Smooth muscle cell (in vitro differentiated cells): ENCODE measurements around the gene IPO11. TPM values are rescaled to one million over a fixed set of nuclear protein-coding genes. Genes with fewer than 3 reads are reported as not detected.

Experiments used
- DNase-seq: peaks from one replicate; lab custom pipeline; 2025; ENCODE audit not compliant: unreplicated experiment; lab: John Stamatoyannopoulos, UW
- H2AFZ ChIP-seq: fragments of 200-600 bp; sonication (generic); 2 replicates; pipeline ENCODE4 v1.6.0; 2016; ENCODE audit warnings: antibody characterized with exemption, low read depth, mild to moderate bottlenecking
- H3F3A ChIP-seq: fragments of 200-600 bp; sonication (generic); 2 replicates; pipeline ENCODE4 v1.6.0; 2017; ENCODE audit warnings: antibody characterized with exemption, low read depth
- H3K27ac ChIP-seq: fragments of 200-600 bp; sonication (generic); 2 replicates; pipeline ENCODE4 v1.5.1; 2016; ENCODE audit warnings: low read depth, mild to moderate bottlenecking
- H3K27me3 ChIP-seq: fragments of 200-600 bp; sonication (generic); 2 replicates; pipeline ENCODE4 v1.6.1; 2016; ENCODE audit warnings: low read depth, mild to moderate bottlenecking
- H3K36me3 ChIP-seq: fragments of 200-600 bp; sonication (generic); 2 replicates; pipeline ENCODE4 v1.5.1; 2016; ENCODE audit warnings: low read depth
- H3K4me1 ChIP-seq: fragments of 200-600 bp; sonication (generic); 2 replicates; pipeline ENCODE4 v1.5.1; 2016; ENCODE audit warnings: low read depth
- H3K4me2 ChIP-seq: fragments of 200-600 bp; sonication (generic); 2 replicates; pipeline ENCODE4 v1.6.0; 2016; ENCODE audit warnings: mild to moderate bottlenecking
- H3K4me3 ChIP-seq: fragments of 200-600 bp; sonication (generic); 2 replicates; pipeline ENCODE4 v1.5.1; 2016; ENCODE audit warnings: mild to moderate bottlenecking
- H3K79me2 ChIP-seq: fragments of 200-600 bp; sonication (generic); 2 replicates; pipeline ENCODE4 v1.6.0; 2016; ENCODE audit warnings: low read depth, mild to moderate bottlenecking
- H3K9ac ChIP-seq: fragments of 200-600 bp; sonication (generic); 2 replicates; pipeline ENCODE4 v1.6.0; 2016; ENCODE audit warnings: low read depth
- H3K9me3 ChIP-seq: fragments of 200-600 bp; sonication (generic); replicated peaks from 2 replicates; pipeline ENCODE4 v1.5.1; 2016; ENCODE audit warnings: low read depth
- H4K20me1 ChIP-seq: fragments of 200-600 bp; sonication (generic); 2 replicates; pipeline ENCODE4 v1.6.0; 2016; ENCODE audit warnings: low read depth
- WGBS: methylation state at CpG from one replicate; pipeline ENCODE4 v1.1.7; 2016; ENCODE audit warnings: low lambda C conversion rate; 5-methylcytosine and 5-hydroxymethylcytosine counted together
- polyA plus RNA-seq: library from polyadenylated mRNA; unstranded; fragments of >200 nt; fragmentation: Nextera tagmentation; extraction: Ambion mirVana; gene quantifications from 2 replicates; pipeline ENCODE4 v1.2.1, GENCODE V29; 2016
- total RNA-seq: library from RNA; depleted of rRNA; stranded (reverse); fragments of >200 nt; gene quantifications from 2 replicates; pipeline ENCODE4 v1.2.3, GENCODE V29; 2014
- TF ChIP-seq, protein P1 (sequence below): fragments of 200-600 bp; sonication (generic); IDR thresholded peaks from 2 replicates; pipeline ENCODE4 v1.5.1; 2017; ENCODE audit warnings: borderline replicate concordance, mild to moderate bottlenecking, antibody characterized with exemption; ENCODE audit not compliant: insufficient read depth, poor library complexity, severe bottlenecking

IPO11 gene
- total and polyA plus RNA-seq, 2 experiments from 2014 or later, result 9.3 to 31.8 TPM

DNA sequence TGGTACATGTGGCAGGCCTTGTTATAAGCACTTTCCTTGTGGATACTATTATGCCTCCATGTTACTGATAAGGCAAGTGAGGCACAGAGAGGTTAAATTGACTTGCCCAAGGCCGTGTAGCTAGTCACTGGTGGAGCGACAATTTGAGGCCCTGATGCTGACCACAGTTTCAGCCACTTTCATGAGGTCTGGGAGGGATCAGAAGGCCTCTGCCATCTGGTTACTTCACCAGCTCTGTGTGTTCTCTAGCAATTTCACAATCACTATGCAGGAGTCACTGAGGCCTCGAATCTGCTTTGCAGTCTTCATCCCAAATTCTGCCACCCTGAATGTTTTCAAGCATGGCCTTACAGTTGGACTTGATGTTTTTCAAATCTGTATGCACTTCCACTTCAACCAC is 175.2 kb downstream of the IPO11 start:
- no peak for DNase-seq
- H3K4me3 ChIP-seq, result no peak overlapping the region
- peaks cover 5% of the 10 kb centered on the region for H3K36me3 ChIP-seq
- no peaks in the 10 kb centered on the region for H4K20me1 ChIP-seq
- H3K27me3 ChIP-seq, result no peaks in the 10 kb centered on the region
- TF ChIP-seq, protein P1, sequence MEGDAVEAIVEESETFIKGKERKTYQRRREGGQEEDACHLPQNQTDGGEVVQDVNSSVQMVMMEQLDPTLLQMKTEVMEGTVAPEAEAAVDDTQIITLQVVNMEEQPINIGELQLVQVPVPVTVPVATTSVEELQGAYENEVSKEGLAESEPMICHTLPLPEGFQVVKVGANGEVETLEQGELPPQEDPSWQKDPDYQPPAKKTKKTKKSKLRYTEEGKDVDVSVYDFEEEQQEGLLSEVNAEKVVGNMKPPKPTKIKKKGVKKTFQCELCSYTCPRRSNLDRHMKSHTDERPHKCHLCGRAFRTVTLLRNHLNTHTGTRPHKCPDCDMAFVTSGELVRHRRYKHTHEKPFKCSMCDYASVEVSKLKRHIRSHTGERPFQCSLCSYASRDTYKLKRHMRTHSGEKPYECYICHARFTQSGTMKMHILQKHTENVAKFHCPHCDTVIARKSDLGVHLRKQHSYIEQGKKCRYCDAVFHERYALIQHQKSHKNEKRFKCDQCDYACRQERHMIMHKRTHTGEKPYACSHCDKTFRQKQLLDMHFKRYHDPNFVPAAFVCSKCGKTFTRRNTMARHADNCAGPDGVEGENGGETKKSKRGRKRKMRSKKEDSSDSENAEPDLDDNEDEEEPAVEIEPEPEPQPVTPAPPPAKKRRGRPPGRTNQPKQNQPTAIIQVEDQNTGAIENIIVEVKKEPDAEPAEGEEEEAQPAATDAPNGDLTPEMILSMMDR, result no peak
- no peaks in the 10 kb centered on the region for H3F3A ChIP-seq
- H3K9ac ChIP-seq, result no peak overlapping the region
- no peaks in the 10 kb centered on the region for H3K79me2 ChIP-seq
- WGBS, result 34% methylated on average over 3 of the region's 3 CpGs
- H3K9me3 ChIP-seq, result no peaks in the 10 kb centered on the region
- H3K4me1 ChIP-seq, result no peaks in the 10 kb centered on the region
- H2AFZ ChIP-seq, result no peak overlapping the region
- H3K27ac ChIP-seq, result no peak overlapping the region
- H3K4me2 ChIP-seq, result no peak overlapping the region

DNA sequence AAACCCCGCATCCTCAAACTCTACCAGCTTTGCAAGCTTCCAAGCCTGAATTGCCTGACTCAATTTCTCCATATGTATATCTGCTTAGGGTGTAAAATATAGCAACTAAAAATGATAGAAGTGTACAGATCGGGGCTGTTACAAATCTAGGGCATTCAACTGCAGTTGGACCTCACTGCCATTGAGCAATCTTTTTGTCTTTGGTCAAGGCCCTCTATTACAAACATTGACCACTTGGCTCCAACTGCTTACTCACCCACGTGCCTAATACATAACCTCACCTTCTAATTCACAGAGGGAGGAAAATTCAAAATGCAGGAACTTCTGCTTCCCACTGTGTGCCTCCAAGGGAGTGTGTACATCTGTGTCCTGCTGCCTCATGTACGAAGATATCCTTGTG is 176.1 kb downstream of the IPO11 start:
- Histone ChIP-seq H2AFZ (no peak overlapping the region), H3K4me1 (no peaks in the 10 kb centered on the region), H3K27ac (no peak overlapping the region), H3K27me3 (no peaks in the 10 kb centered on the region), H3K4me2 (no peak overlapping the region), H3K9me3 (no peaks in the 10 kb centered on the region), H3K36me3 (peaks cover 5% of the 10 kb centered on the region), H3K9ac (no peak overlapping the region), H3F3A (no peaks in the 10 kb centered on the region), H3K79me2 (no peaks in the 10 kb centered on the region), H4K20me1 (no peaks in the 10 kb centered on the region), H3K4me3 (no peak overlapping the region)
- TF ChIP-seq, protein P1, result no peak
- no peak for DNase-seq
- 93% methylated on average over 4 of the region's 4 CpGs for WGBS

DNA sequence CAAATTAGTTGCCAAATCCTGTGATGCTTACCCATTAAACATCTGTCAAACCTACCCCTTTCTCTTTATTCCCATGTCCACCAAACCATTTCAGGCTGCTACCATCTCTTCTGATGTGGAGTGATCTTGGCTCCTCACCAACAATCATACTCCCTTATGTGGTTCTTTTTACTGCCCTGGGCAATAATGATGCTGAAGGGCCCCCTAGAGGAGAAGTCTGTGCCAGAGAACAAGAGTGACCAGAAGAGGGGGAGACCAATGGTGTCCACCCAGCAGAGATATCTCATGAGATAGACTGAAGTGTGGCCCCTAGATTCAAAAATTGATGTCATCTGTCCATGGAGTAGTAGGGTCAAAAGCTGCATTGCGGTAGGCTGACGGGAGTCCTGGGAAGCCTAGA is 176.9 kb downstream of the IPO11 start:
- Histone ChIP-seq H3K27me3 (no peaks in the 10 kb centered on the region), H3K9ac (no peak overlapping the region), H3K27ac (no peak overlapping the region), H3K4me3 (no peak overlapping the region), H3K4me1 (no peaks in the 10 kb centered on the region), H4K20me1 (no peaks in the 10 kb centered on the region), H3F3A (no peaks in the 10 kb centered on the region), H3K36me3 (peaks cover 5% of the 10 kb centered on the region), H3K79me2 (no peaks in the 10 kb centered on the region), H3K4me2 (no peak overlapping the region), H3K9me3 (no peaks in the 10 kb centered on the region), H2AFZ (no peak overlapping the region)
- 91% methylated on average over 2 of the region's 2 CpGs for WGBS
- TF ChIP-seq, protein P1, result no peak
- no peak for DNase-seq

GRCh38 chr5:62590387-62590786 is 177.8 kb downstream of the IPO11 start:
- 96% methylated on average over 2 of the region's 2 CpGs for WGBS
- TF ChIP-seq, protein P1, result no peak
- H2AFZ ChIP-seq, result no peak overlapping the region
- no peak overlapping the region for H3K27ac ChIP-seq
- no peaks in the 10 kb centered on the region for H3K9me3 ChIP-seq
- H3K4me1 ChIP-seq, result no peaks in the 10 kb centered on the region
- H3K4me3 ChIP-seq, result no peak overlapping the region
- H4K20me1 ChIP-seq, result no peaks in the 10 kb centered on the region
- H3K27me3 ChIP-seq, result no peaks in the 10 kb centered on the region
- no peak overlapping the region for H3K4me2 ChIP-seq
- DNase-seq, result no peak
- H3K36me3 ChIP-seq, result peaks cover 5% of the 10 kb centered on the region
- no peaks in the 10 kb centered on the region for H3F3A ChIP-seq
- H3K79me2 ChIP-seq, result no peaks in the 10 kb centered on the region
- no peak overlapping the region for H3K9ac ChIP-seq
